Gastrocnemius medialis (tissue), 4 donors: Measurements from ENCODE around the gene OPN1SW. TPM values are rescaled to one million over a fixed set of nuclear protein-coding genes. Genes with fewer than 3 reads are reported as not detected.

ENCODE experiments used
- ATAC-seq, 2 donors: fragments of 150-250 bp; one replicate each; pipeline ENCODE4 v1.9.1; 2016
- DNase-seq, 2 donors: peaks; one replicate each; pipeline ENCODE4 v3.0.0-alpha.2; 2019
- H3K27ac ChIP-seq, 4 donors: fragments of 200-600 bp; sonication (generic); 1 replicate in 1 of 4; 2 replicates in 3 of 4; pipeline ENCODE4 v1.5.1; 2016 to 2018; ENCODE audit warnings: mild to moderate bottlenecking in 2 of 4, moderate library complexity in 1 of 4
- H3K27me3 ChIP-seq, 3 donors: fragments of 200-600 bp; sonication (generic) in 2 of 3; 1 replicate in 1 of 3; 2 replicates in 2 of 3; pipeline versions ENCODE4 v1.5.1 to v1.6.0; 2016 to 2019; ENCODE audit warnings: mild to moderate bottlenecking in 1 of 3, moderate library complexity in 1 of 3
- H3K36me3 ChIP-seq, 2 donors: fragments of 200-600 bp; sonication (generic) in 1 of 2; one replicate each; pipeline ENCODE4 v1.5.1; 2017 to 2018
- H3K4me1 ChIP-seq, 2 donors: fragments of 200-600 bp; sonication (generic) in 1 of 2; one replicate each; pipeline ENCODE4 v1.5.1; 2016 to 2017; ENCODE audit warnings: mild to moderate bottlenecking in 2 of 2
- H3K4me3 ChIP-seq, 4 donors: fragments of 200-600 bp; sonication (generic) in 3 of 4; 1 replicate in 1 of 4; 2 replicates in 3 of 4; pipeline ENCODE4 v1.5.1; 2016 to 2019; ENCODE audit warnings: mild to moderate bottlenecking in 2 of 4
- H3K9me3 ChIP-seq, 3 donors: fragments of 200-600 bp; sonication (generic) in 2 of 3; 1 replicate in 1 of 3; 2 replicates in 2 of 3; pipeline ENCODE4 v1.5.1; 2016 to 2019
- CTCF ChIP-seq, 5 experiments: fragments of 450-650 bp in 3 of 5; fragments of 200-600 bp in 2 of 5; sonication (generic) in 2 of 5; IDR thresholded peaks in 4 of 5; conservative IDR thresholded peaks in 1 of 5; 1 replicate in 4 of 5; 2 replicates in 1 of 5; pipeline ENCODE4 v1.5.1; 2016 to 2019; ENCODE audit warnings: antibody characterized with exemption in 5 of 5, mild to moderate bottlenecking in 3 of 5, moderate library complexity in 3 of 5
- POLR2A ChIP-seq, 2 donors: fragments of 450-650 bp; IDR thresholded peaks; one replicate each; pipeline ENCODE4 v1.6.1; 2017; ENCODE audit warnings: antibody characterized with exemption in 2 of 2, mild to moderate bottlenecking in 2 of 2, moderate library complexity in 2 of 2
- in situ Hi-C, 4 donors: fragments of 200-750 bp; cut with MboI; loops; one replicate each; pipeline versions ENCODE4 v1.15.0 to v1.8.0; 2017; ENCODE audit warnings: low sequenced_read_pairs in 4 of 4
- intact Hi-C: fragments of 100-400 bp; cut with DNase I; formaldehyde crosslinking; loops from one replicate; pipeline ENCODE4 v1.15.1; 2023; ENCODE audit warnings: low total_unique reads
- total RNA-seq, 4 donors: library from RNA; depleted of rRNA; stranded (reverse); fragments of >200 nt; gene quantifications; one replicate each; pipeline versions ENCODE4 v1.1.0 to v1.2.3, GENCODE V29; 2016

Gene OPN1SW
- total RNA-seq, 4 donors from 2014 or later, result not detected

GRCh38 chr7:128810473-128810872, 34.9 kb upstream of the OPN1SW start:
- DNase-seq (no peak), ATAC-seq (no peak)
- intact Hi-C loops (no loop called here), in situ Hi-C loops (no loop called here)
- no peaks in the 10 kb centered on the region for H3K9me3 ChIP-seq
- no peaks in the 10 kb centered on the region for H3K27me3 ChIP-seq
- peaks cover 28 to 38% of the 10 kb centered on the region in 2 donors for H3K4me1 ChIP-seq
- H3K27ac ChIP-seq, result peak overlapping the region; percentile 18 to 87 (median 72)
- H3K36me3 ChIP-seq, result no peaks in the 10 kb centered on the region
- no peak overlapping the region for H3K4me3 ChIP-seq
- TF ChIP-seq CTCF (IDR thresholded peaks at IDR 0.05 in 4 of 5, conservative IDR thresholded peaks at IDR 0.05 in 1 of 5) (no peak), POLR2A (IDR thresholded peaks at IDR 0.05) (no peak)

- in situ Hi-C loops (no loop called here), intact Hi-C loops (no loop called here)
- H3K27ac ChIP-seq, result no peak overlapping the region
- no peak for DNase-seq
- peaks cover 28 to 38% of the 10 kb centered on the region in 2 donors for H3K4me1 ChIP-seq
- H3K36me3 ChIP-seq, result no peaks in the 10 kb centered on the region
- H3K4me3 ChIP-seq, result no peak overlapping the region
- no peak for TF ChIP-seq POLR2A (IDR thresholded peaks at IDR 0.05)
- TF ChIP-seq CTCF (IDR thresholded peaks at IDR 0.05 in 4 of 5, conservative IDR thresholded peaks at IDR 0.05 in 1 of 5), result no peak
- ATAC-seq, result no peak
- no peaks in the 10 kb centered on the region for H3K9me3 ChIP-seq
- no peaks in the 10 kb centered on the region for H3K27me3 ChIP-seq
Observed at GRCh38 chr7:128809363-128809762, 33.8 kb upstream of the OPN1SW start.

GRCh38 chr7:128807191-128807590, 31.6 kb upstream of the OPN1SW start:
- intact Hi-C loops (no loop called here), in situ Hi-C loops (no loop called here)
- TF ChIP-seq CTCF (IDR thresholded peaks at IDR 0.05 in 4 of 5, conservative IDR thresholded peaks at IDR 0.05 in 1 of 5) (no peak), POLR2A (IDR thresholded peaks at IDR 0.05) (no peak)
- Histone ChIP-seq H3K27ac (no peak overlapping the region), H3K4me3 (no peak overlapping the region), H3K27me3 (no peaks in the 10 kb centered on the region), H3K9me3 (no peaks in the 10 kb centered on the region), H3K36me3 (no peaks in the 10 kb centered on the region), H3K4me1 (peaks cover 18 to 26% of the 10 kb centered on the region in 2 donors)
- ATAC-seq (no peak), DNase-seq (no peak)

- no peak overlapping the region for H3K4me3 ChIP-seq
- H3K36me3 ChIP-seq, result no peaks in the 10 kb centered on the region
- intact Hi-C loops (no loop called here), in situ Hi-C loops (no loop called here)
- H3K27ac ChIP-seq, result no peak overlapping the region
- no peaks in the 10 kb centered on the region for H3K9me3 ChIP-seq
- H3K4me1 ChIP-seq, result peaks cover 0 to 6% of the 10 kb centered on the region in 2 donors
- no peak for ATAC-seq
- no peak for TF ChIP-seq POLR2A (IDR thresholded peaks at IDR 0.05)
- TF ChIP-seq CTCF (IDR thresholded peaks at IDR 0.05 in 4 of 5, conservative IDR thresholded peaks at IDR 0.05 in 1 of 5), result no peak
- no peak for DNase-seq
- no peaks in the 10 kb centered on the region for H3K27me3 ChIP-seq
Observed at GRCh38 chr7:128805225-128805624, 29.6 kb upstream of the OPN1SW start.

GRCh38 chr7:128804484-128804883, 28.9 kb upstream of the OPN1SW start:
- intact Hi-C loops, result no loop called here
- DNase-seq (no peak), ATAC-seq (no peak)
- Histone ChIP-seq H3K27me3 (no peaks in the 10 kb centered on the region), H3K36me3 (no peaks in the 10 kb centered on the region), H3K27ac (no peak overlapping the region), H3K4me1 (peaks cover 0 to under 1% of the 10 kb centered on the region in 2 donors), H3K4me3 (no peak overlapping the region), H3K9me3 (no peaks in the 10 kb centered on the region)
- TF ChIP-seq CTCF (IDR thresholded peaks at IDR 0.05 in 4 of 5, conservative IDR thresholded peaks at IDR 0.05 in 1 of 5) (no peak), POLR2A (IDR thresholded peaks at IDR 0.05) (no peak)
- in situ Hi-C loops, result no loop called here
